HepG2 (cell line): ENCODE measurements around the gene QSER1. TPM values are rescaled to one million over a fixed set of nuclear protein-coding genes. Genes with fewer than 3 reads are reported as not detected.

Experiments used
- ATAC-seq: fragments of 200-7000 bp; cut with Tn5 transposase; 3 replicates; pipeline ENCODE4 v1.9.1; 2020; ENCODE audit warnings: mild to moderate bottlenecking, moderate library complexity
- BruUV-seq: library from RNA; stranded (reverse); fragments of 400-500 nt; replicated peaks from 2 replicates; lab custom pipeline; 2021; lab: Mats Ljungman, UMichigan
- CTCF ChIA-PET: fragments of 300-600 bp; formaldehyde crosslinking; extraction: SDS; loops from one replicate; lab custom pipeline; 2021; ENCODE audit warnings: low total read pairs, inconsistent platforms, low intra/inter-chr PET ratio; lab: Yijun Ruan, JAX
- POLR2A ChIA-PET: fragments of 350-600 bp; sonication (Branson Sonifier 250); formaldehyde crosslinking; loops from one replicate; lab custom pipeline; 2020; ENCODE audit warnings: antibody characterized with exemption, inconsistent platforms; lab: Yijun Ruan, JAX
- DNase-seq: peaks from one replicate; pipeline ENCODE4 v3.0.0-alpha.2; 2015; ENCODE audit warnings: low spot score
- FAIRE-seq: peaks from 3 replicates; lab custom pipeline; 2011; peaks lifted over from hg19 to GRCh38; lab: Jason Lieb, UNC
- H2AFZ ChIP-seq: one replicate; pipeline ENCODE4 v1.6.1; 2011; ENCODE audit warnings: low read length, inconsistent platforms
- H3K27ac ChIP-seq: fragments of 300-600 bp; 3 replicates; pipeline ENCODE4 v1.8.0; 2011; ENCODE audit warnings: mixed run types, mild to moderate bottlenecking, mixed read lengths, low read length, inconsistent platforms; ENCODE audit not compliant: insufficient read depth; ENCODE audit errors: extremely low read length
- H3K27me3 ChIP-seq, 2 experiments: fragments of 200-600 bp in 1 of 2; 2 replicates in 1 of 2; 3 replicates in 1 of 2; pipeline versions ENCODE4 v1.6.0 to v1.8.0; 2011; ENCODE audit warnings: low read length in 2 of 2, mild to moderate bottlenecking in 2 of 2, moderate library complexity in 2 of 2, inconsistent platforms in 1 of 2; ENCODE audit not compliant: insufficient read depth in 2 of 2, control insufficient read depth in 1 of 2
- H3K36me3 ChIP-seq, 2 experiments: fragments of 200-600 bp in 1 of 2; replicated peaks in 1 of 2; 2 replicates in 1 of 2; 3 replicates in 1 of 2; pipeline versions ENCODE4 v1.5.1 to v1.8.0; 2011; ENCODE audit warnings: low read length in 2 of 2, inconsistent platforms in 1 of 2; ENCODE audit not compliant: insufficient read depth in 2 of 2, control insufficient read depth in 1 of 2
- H3K4me1 ChIP-seq: 2 replicates; pipeline ENCODE4 v1.5.1; 2012; ENCODE audit warnings: low read length, inconsistent platforms; ENCODE audit not compliant: insufficient read depth
- H3K4me2 ChIP-seq: 2 replicates; pipeline ENCODE4 v1.6.0; 2011; ENCODE audit warnings: low read depth, low read length, inconsistent platforms
- H3K4me3 ChIP-seq, 3 experiments: fragments of 200-600 bp in 1 of 3; sonication (generic), shearing (Covaris generic) in 1 of 3; replicated peaks in 1 of 3; 2 replicates each; pipeline ENCODE4 v1.5.1; 2011 to 2016; ENCODE audit warnings: low read length in 3 of 3, inconsistent platforms in 2 of 3, low read depth in 2 of 3, mild to moderate bottlenecking in 2 of 3, control low read depth in 1 of 3, mixed read lengths in 1 of 3; ENCODE audit not compliant: insufficient read depth in 1 of 3
- H3K79me2 ChIP-seq: one replicate; pipeline ENCODE4 v1.6.1; 2011; ENCODE audit warnings: low read length, inconsistent platforms; ENCODE audit not compliant: insufficient read depth
- H3K9ac ChIP-seq: 2 replicates; pipeline ENCODE4 v1.6.0; 2011; ENCODE audit warnings: mild to moderate bottlenecking, low read depth, low read length, inconsistent platforms; ENCODE audit not compliant: insufficient read depth
- H3K9me3 ChIP-seq: 2 replicates; pipeline ENCODE4 v1.5.1; 2012; ENCODE audit warnings: mild to moderate bottlenecking, low read length
- H4K20me1 ChIP-seq: 2 replicates; pipeline ENCODE4 v1.6.0; 2011; ENCODE audit warnings: inconsistent platforms, mild to moderate bottlenecking, low read length, moderate library complexity; ENCODE audit not compliant: insufficient read depth
- BCL6 ChIP-seq: IDR thresholded peaks from 2 replicates; pipeline ENCODE4 v1.6.1; 2016; ENCODE audit warnings: missing genetic modification reagents, missing compliant biosample characterization
- CENPX ChIP-seq: sonication (generic); formaldehyde crosslinking; IDR thresholded peaks from 2 replicates; pipeline ENCODE4 v1.9.0; 2021; ENCODE audit warnings: mild to moderate bottlenecking, missing genetic modification reagents, moderate library complexity
- GABPA ChIP-seq, 2 experiments: IDR thresholded peaks; 2 replicates each; pipeline ENCODE4 v1.6.1; 2011 to 2016; ENCODE audit warnings: low read depth in 2 of 2, low read length in 1 of 2, missing biosample characterization in 1 of 2, missing genetic modification characterization in 1 of 2
- HBP1 ChIP-seq: IDR thresholded peaks from 2 replicates; pipeline ENCODE4 v1.6.1; 2016; ENCODE audit warnings: low read depth, control low read depth
- HES4 ChIP-seq: sonication (generic); formaldehyde crosslinking; IDR thresholded peaks from 2 replicates; pipeline ENCODE4 v1.9.0; 2021; ENCODE audit warnings: mild to moderate bottlenecking, missing genetic modification reagents, borderline replicate concordance
- MEIS2 ChIP-seq: sonication (generic); formaldehyde crosslinking; IDR thresholded peaks from 2 replicates; pipeline ENCODE4 v1.9.0; 2021; ENCODE audit warnings: mild to moderate bottlenecking, missing genetic modification reagents
- MIXL1 ChIP-seq: IDR thresholded peaks from 2 replicates; pipeline ENCODE4 v1.6.1; 2016
- MXD4 ChIP-seq: IDR thresholded peaks from 2 replicates; pipeline ENCODE4 v1.6.1; 2016; ENCODE audit warnings: mild to moderate bottlenecking, missing biosample characterization, missing genetic modification reagents
- NFYB ChIP-seq: sonication (generic); formaldehyde crosslinking; IDR thresholded peaks from 2 replicates; pipeline ENCODE4 v1.4.0; 2020; ENCODE audit warnings: missing genetic modification reagents
- SMC3 ChIP-seq: IDR thresholded peaks from 2 replicates; pipeline ENCODE4 v1.6.1; 2011; ENCODE audit warnings: low read length, improper control_type of control experiment
- SRF ChIP-seq: IDR thresholded peaks from 2 replicates; pipeline ENCODE4 v1.6.1; 2011; ENCODE audit warnings: mild to moderate bottlenecking, low read depth, low read length, moderate library complexity
- SUZ12 ChIP-seq: fragments of 150-350 bp; IDR thresholded peaks from 2 replicates; pipeline ENCODE4 v1.6.1; 2014; ENCODE audit warnings: low read depth, low read length
- XBP1 ChIP-seq: sonication (generic); formaldehyde crosslinking; IDR thresholded peaks from 2 replicates; pipeline ENCODE4 v1.5.0; 2020; ENCODE audit warnings: missing genetic modification reagents
- YEATS2 ChIP-seq: sonication (generic); formaldehyde crosslinking; IDR thresholded peaks from 2 replicates; pipeline ENCODE4 v1.4.0; 2020; ENCODE audit warnings: missing genetic modification reagents, borderline replicate concordance
- ZBTB1 ChIP-seq: sonication (generic); formaldehyde crosslinking; IDR thresholded peaks from 2 replicates; pipeline ENCODE4 v1.4.0; 2020; ENCODE audit warnings: missing genetic modification reagents, borderline replicate concordance
- ZNF282 ChIP-seq: fragments of 450-650 bp; IDR thresholded peaks from 2 replicates; pipeline ENCODE4 v1.6.1; 2018; ENCODE audit not compliant: partially characterized antibody
- ZNF790 ChIP-seq: sonication (generic); formaldehyde crosslinking; IDR thresholded peaks from 2 replicates; pipeline ENCODE4 v1.8.0; 2022; ENCODE audit warnings: missing genetic modification reagents, mild to moderate bottlenecking, borderline replicate concordance
- WGBS: methylation state at CpG from one replicate; pipeline ENCODE4 v1.1.6; 2017; ENCODE audit warnings: low lambda C conversion rate; 5-methylcytosine and 5-hydroxymethylcytosine counted together
- in situ Hi-C: cut with HindIII; loops from 2 replicates; pipeline ENCODE4 v1.10.0; 2017; ENCODE audit warnings: low pct_unique_long_range_greater_than_20kb; ENCODE audit not compliant: extremely low pct_ligation_motif_present
- intact Hi-C: fragments of 100-400 bp; cut with micrococcal nuclease; formaldehyde crosslinking; loops from one replicate; pipeline ENCODE4 v1.10.0; 2022; ENCODE audit not compliant: unreplicated experiment
- polyA plus RNA-seq, 8 experiments: library from polyadenylated mRNA; depleted of rRNA in 3 of 8; stranded (reverse) in 7 of 8; unstranded in 1 of 8; fragments of >200 nt; fragmentation: Illumina TruSeq in 4 of 8; extraction: Trizol in 4 of 8; gene quantifications; 2 replicates each; pipeline versions ENCODE4 v1.2.1 to v1.2.3, GENCODE V29; 2011 to 2016; ENCODE audit warnings: low read depth in 4 of 8, missing spikeins in 1 of 8, mixed read lengths in 1 of 8; ENCODE audit not compliant: insufficient read depth in 1 of 8
- total RNA-seq, 5 experiments: library from RNA; depleted of rRNA; stranded (reverse); fragments of >200 nt; fragmentation: Illumina TruSeq; extraction: Trizol; gene quantifications; 2 replicates each; pipeline ENCODE4 v1.2.3, GENCODE V29; 2016; ENCODE audit warnings: low read depth in 1 of 5
- TF ChIP-seq, protein P1 (sequence below): IDR thresholded peaks from 2 replicates; pipeline ENCODE4 v1.4.0; 2020; ENCODE audit warnings: mild to moderate bottlenecking, missing genetic modification reagents

The QSER1 gene
- total and polyA plus RNA-seq, 2 of the 13 experiments (the other 11 are each of a cell fraction or from before 2014, with no cell fraction given): 8.9 to 17.3 TPM

- TF ChIP-seq HBP1 (no peak), MEIS2 (CRISPR knock-in tag) (no peak), BCL6 (CRISPR knock-in tag) (0 out of 2 replicates have a peak, but pooled peaks have one; percentile 7)
- TF ChIP-seq, protein P1, sequence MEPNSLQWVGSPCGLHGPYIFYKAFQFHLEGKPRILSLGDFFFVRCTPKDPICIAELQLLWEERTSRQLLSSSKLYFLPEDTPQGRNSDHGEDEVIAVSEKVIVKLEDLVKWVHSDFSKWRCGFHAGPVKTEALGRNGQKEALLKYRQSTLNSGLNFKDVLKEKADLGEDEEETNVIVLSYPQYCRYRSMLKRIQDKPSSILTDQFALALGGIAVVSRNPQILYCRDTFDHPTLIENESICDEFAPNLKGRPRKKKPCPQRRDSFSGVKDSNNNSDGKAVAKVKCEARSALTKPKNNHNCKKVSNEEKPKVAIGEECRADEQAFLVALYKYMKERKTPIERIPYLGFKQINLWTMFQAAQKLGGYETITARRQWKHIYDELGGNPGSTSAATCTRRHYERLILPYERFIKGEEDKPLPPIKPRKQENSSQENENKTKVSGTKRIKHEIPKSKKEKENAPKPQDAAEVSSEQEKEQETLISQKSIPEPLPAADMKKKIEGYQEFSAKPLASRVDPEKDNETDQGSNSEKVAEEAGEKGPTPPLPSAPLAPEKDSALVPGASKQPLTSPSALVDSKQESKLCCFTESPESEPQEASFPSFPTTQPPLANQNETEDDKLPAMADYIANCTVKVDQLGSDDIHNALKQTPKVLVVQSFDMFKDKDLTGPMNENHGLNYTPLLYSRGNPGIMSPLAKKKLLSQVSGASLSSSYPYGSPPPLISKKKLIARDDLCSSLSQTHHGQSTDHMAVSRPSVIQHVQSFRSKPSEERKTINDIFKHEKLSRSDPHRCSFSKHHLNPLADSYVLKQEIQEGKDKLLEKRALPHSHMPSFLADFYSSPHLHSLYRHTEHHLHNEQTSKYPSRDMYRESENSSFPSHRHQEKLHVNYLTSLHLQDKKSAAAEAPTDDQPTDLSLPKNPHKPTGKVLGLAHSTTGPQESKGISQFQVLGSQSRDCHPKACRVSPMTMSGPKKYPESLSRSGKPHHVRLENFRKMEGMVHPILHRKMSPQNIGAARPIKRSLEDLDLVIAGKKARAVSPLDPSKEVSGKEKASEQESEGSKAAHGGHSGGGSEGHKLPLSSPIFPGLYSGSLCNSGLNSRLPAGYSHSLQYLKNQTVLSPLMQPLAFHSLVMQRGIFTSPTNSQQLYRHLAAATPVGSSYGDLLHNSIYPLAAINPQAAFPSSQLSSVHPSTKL: peak; percentile 44; the same call in 1 of the 2 replicates
Measured at GRCh38 chr11:33013755-33014154, 121.1 kb downstream of the QSER1 start (continued).

- FAIRE-seq (no peak), DNase-seq (peak; percentile 89), ATAC-seq (peak; percentile 91)
- peaks cover 47% of the 10 kb centered on the region for H3K79me2 ChIP-seq
- 3% methylated on average over 16 of the region's 89 CpGs for WGBS
- no peaks in the 10 kb centered on the region for H4K20me1 ChIP-seq
- peak within 1 kb of the TSS; percentile 75 for H3K9ac ChIP-seq
- no TSS peak for BruUV-seq
- H3K27ac ChIP-seq: peak within 1 kb of the TSS; percentile 86
- intact Hi-C loops: loop anchor here (1.0 kb wide), 1 partner anchor 123 kb away; no protein-coding TSS in a partner anchor
- no peaks in the 10 kb centered on the region for H3K27me3 ChIP-seq
- ChIA-PET CTCF (no interaction called here), POLR2A (interaction anchor here (0.7 to 3.0 kb wide), 14 partner anchors 9 to 145 kb away, joined by 3 to 65 read pairs (median 6); partner anchors contain the start of genes CSTF3 and TCP11L1)
- peak within 1 kb of the TSS; percentile 80 for H3K4me2 ChIP-seq
- peaks cover 73% of the 10 kb centered on the region for H3K4me1 ChIP-seq
- H2AFZ ChIP-seq: no peak within 1 kb of the TSS
- in situ Hi-C loops: no loop called here
- H3K9me3 ChIP-seq: no peaks in the 10 kb centered on the region
- H3K4me3 ChIP-seq: peak within 1 kb of the TSS; percentile 73 to 79 (median 75)
- no peaks in the 10 kb centered on the region for H3K36me3 ChIP-seq
- TF ChIP-seq MXD4 (CRISPR knock-in tag) (peak; percentile 60; the same call in 1 of the 2 replicates), SRF (no peak), YEATS2 (CRISPR knock-in tag) (peak; percentile 34; the same call in 1 of the 2 replicates), ZBTB1 (CRISPR knock-in tag) (no peak), SUZ12 (no peak), MIXL1 (0 out of 2 replicates have a peak, but pooled peaks have one; percentile 36), ZNF282 (no peak), XBP1 (CRISPR knock-in tag) (0 out of 2 replicates have a peak, but pooled peaks have one; percentile 59), ZNF790 (CRISPR knock-in tag) (peak; percentile 40; the same call in 1 of the 2 replicates), HES4 (CRISPR knock-in tag) (peak; percentile 90), GABPA (IDR thresholded peaks at IDR 0.05; ENCODE audit: low read depth, low read length) (no peak), GABPA (CRISPR knock-in tag; IDR thresholded peaks at IDR 0.05; ENCODE audit: low read depth) (no peak), NFYB (CRISPR knock-in tag) (peak; percentile 86), CENPX (no peak), SMC3 (no peak)
Measured at GRCh38 chr11:33015621-33016551, 123.3 kb downstream of the QSER1 start, which contains the start of gene DEPDC7. Gene DEPDC7 (plus strand): TSS chr11:33015878. CDS start chr11:33015956, 78 bp downstream.
